SK-N-SH (cell line): ENCODE results near the gene HEXIM1.

Experiments
- EP300 ChIP-seq, 2 experiments: IDR thresholded peaks; 2 replicates each; pipeline versions ENCODE4 v1.4.0 to v1.6.1; 2012; ENCODE audit warnings: borderline replicate concordance in 1 of 2, low read depth in 1 of 2, low read length in 1 of 2
- RAD21 ChIP-seq: IDR thresholded peaks from 2 replicates; pipeline ENCODE4 v1.6.1; 2012; ENCODE audit warnings: mild to moderate bottlenecking, low read length
- TEAD4 ChIP-seq: IDR thresholded peaks from 2 replicates; pipeline ENCODE4 v1.4.0; 2012; ENCODE audit warnings: mild to moderate bottlenecking, borderline replicate concordance; ENCODE audit not compliant: insufficient read depth
- YY1 ChIP-seq: IDR thresholded peaks from 2 replicates; pipeline ENCODE4 v1.4.0; 2012; ENCODE audit warnings: low read depth, mild to moderate bottlenecking

- TF ChIP-seq EP300 (IDR thresholded peaks at IDR 0.05; ENCODE audit: borderline replicate concordance in 1 of 2, low read depth in 1 of 2, low read length in 1 of 2) (no peak), RAD21 (no peak), TEAD4 (no peak), YY1 (no peak)
These were observed 31.8 kb upstream of the HEXIM1 start for GRCh38 chr17:45116434-45117016.
